Mucosa of descending colon (tissue), 3 donors: ENCODE measurements around the gene SEMA6B. TPM values are rescaled to one million over a fixed set of nuclear protein-coding genes. Genes with fewer than 3 reads are reported as not detected.
"Not testable (repeated sequence)": the region's sequence is repeated elsewhere in the genome, so short reads cannot be mapped to it uniquely, and the experiment has no call there.

Experiments
- ATAC-seq: fragments of 200-7000 bp; cut with Tn5 transposase; one replicate; pipeline ENCODE4 v1.9.1; 2020; ENCODE audit warnings: mild to moderate bottlenecking, moderate library complexity
- DNase-seq, 3 donors: peaks; one replicate each; pipeline ENCODE4 v3.0.0-alpha.2; 2020
- H3K36me3 ChIP-seq: fragments of 200-600 bp; one replicate; pipeline ENCODE4 v1.8.0; 2021; ENCODE audit warnings: low read depth, mild to moderate bottlenecking
- H3K4me1 ChIP-seq: fragments of 200-600 bp; one replicate; pipeline ENCODE4 v1.8.0; 2021; ENCODE audit warnings: low read depth, mild to moderate bottlenecking
- H3K4me3 ChIP-seq: fragments of 200-600 bp; one replicate; pipeline ENCODE4 v1.8.0; 2021; ENCODE audit warnings: mild to moderate bottlenecking
- H3K9me3 ChIP-seq: fragments of 200-600 bp; one replicate; pipeline ENCODE4 v1.8.0; 2021; ENCODE audit warnings: mild to moderate bottlenecking
- CTCF ChIP-seq: fragments of 200-600 bp; IDR thresholded peaks from one replicate; pipeline ENCODE4 v1.8.0; 2022; ENCODE audit warnings: antibody characterized with exemption, mild to moderate bottlenecking
- intact Hi-C, 2 donors: fragments of 100-400 bp; cut with DNase I in 1 of 2; cut with micrococcal nuclease in 1 of 2; formaldehyde crosslinking; loops; one replicate each; pipeline versions ENCODE4 v1.11.0 to v1.11.1; 2022; cut with DNase I, micrococcal nuclease
- total RNA-seq, 3 donors: library from RNA; stranded (reverse); fragmentation: NEBNext Ultra II Directional in 2 of 3; extraction: Animal tissue kit (Norgen Biotek cat#: 25700) in 2 of 3; gene quantifications; one replicate each; pipeline versions ENCODE4 v1.2.1 to v1.2.4, GENCODE V29; 2021 to 2023
- donor health status: DM: no; HTN: no; CAD: no; lungs with moderate emphysema.
- donor health status: DM: no; HTN: no; CAD: no.
- donor health status: DM: no; HTN: yes; CAD: no.

SEMA6B gene
- total RNA-seq, 3 donors from 2014 or later, result 2.5 to 8.4 (median 5.9) TPM

DNA sequence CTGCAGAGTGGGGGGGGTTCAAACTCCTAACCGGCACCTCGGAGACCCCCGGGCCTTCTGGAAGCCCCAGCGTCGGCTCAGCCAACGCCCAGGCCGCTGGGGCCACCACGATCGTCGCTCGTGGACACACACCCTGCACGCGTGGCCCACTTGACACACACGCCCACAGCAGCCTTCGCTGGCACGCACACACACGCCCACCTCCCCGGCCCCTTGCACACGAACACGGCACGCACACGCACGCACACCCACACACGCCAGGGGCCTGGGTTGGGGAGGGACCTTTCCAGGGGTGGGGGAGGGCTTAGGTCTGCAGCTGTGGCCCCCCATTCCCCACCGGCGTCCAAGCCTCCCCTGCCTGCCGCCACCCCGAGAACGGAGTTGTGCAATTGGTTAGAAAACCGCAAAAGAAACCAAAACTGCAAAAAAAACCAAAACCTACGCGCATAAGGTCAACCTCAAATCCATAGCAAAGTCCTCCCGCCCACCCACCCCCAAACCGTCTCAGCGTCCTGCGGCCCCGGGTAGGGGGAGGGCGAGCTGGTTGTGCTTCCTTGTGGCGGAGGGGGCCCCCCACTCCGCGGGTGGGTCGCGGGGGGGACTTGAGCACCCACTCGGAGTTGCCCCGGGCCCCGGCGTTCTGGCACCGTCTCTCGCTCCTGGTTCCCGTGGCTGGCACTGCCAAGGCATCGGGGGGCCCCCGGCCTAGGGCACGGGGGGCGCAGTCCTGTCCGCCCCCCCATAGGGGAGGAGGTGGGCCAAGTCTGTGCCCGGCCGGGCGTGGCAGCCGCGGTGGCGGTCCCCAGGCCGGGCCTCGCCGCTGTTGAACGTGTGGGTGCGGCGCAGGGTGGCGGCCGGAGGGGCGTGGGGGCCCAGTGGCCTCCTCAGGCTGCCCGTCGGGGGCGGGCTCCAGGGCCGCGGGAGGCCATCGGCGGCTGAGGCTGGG, 16.3 kb downstream of the SEMA6B start:
- intact Hi-C loops, result no loop called here
- Histone ChIP-seq H3K4me1 (no peaks in the 10 kb centered on the region), H3K4me3 (no peak overlapping the region), H3K9me3 (no peaks in the 10 kb centered on the region), H3K36me3 (no peaks in the 10 kb centered on the region)
- no peak for ATAC-seq
- DNase-seq, result no peak
- no peak for TF ChIP-seq CTCF

DNA sequence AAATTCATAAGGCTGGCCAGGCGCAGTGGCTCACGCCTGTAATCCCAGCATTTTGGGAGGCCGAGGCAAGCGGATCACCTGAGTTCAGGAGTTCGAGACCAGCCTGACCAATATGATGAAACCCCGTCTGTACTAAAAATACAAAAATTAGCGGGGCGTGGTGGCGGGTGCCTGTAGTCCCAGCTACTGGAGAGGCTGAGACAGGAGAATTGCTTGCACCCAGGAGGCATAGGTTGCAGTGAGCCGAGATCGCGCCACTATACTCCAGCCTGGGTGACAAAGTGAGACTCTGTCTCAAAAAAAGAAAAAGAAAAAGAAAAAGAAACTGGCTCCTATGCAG, 17.7 kb downstream of the SEMA6B start:
- H3K4me3 ChIP-seq, H3K9me3 ChIP-seq, DNase-seq, intact Hi-C loops, ATAC-seq, H3K4me1 ChIP-seq, H3K36me3 ChIP-seq: not testable (repeated sequence)

GRCh38 chr19:4541114-4541805, 18.2 kb downstream of the SEMA6B start:
- no peaks in the 10 kb centered on the region for H3K36me3 ChIP-seq
- ATAC-seq, result no peak
- no peak for TF ChIP-seq CTCF
- DNase-seq, result no peak
- H3K4me3 ChIP-seq, result no peak overlapping the region
- intact Hi-C loops, result no loop called here
- H3K9me3 ChIP-seq, result no peaks in the 10 kb centered on the region
- peaks cover under 1% of the 10 kb centered on the region for H3K4me1 ChIP-seq

DNA sequence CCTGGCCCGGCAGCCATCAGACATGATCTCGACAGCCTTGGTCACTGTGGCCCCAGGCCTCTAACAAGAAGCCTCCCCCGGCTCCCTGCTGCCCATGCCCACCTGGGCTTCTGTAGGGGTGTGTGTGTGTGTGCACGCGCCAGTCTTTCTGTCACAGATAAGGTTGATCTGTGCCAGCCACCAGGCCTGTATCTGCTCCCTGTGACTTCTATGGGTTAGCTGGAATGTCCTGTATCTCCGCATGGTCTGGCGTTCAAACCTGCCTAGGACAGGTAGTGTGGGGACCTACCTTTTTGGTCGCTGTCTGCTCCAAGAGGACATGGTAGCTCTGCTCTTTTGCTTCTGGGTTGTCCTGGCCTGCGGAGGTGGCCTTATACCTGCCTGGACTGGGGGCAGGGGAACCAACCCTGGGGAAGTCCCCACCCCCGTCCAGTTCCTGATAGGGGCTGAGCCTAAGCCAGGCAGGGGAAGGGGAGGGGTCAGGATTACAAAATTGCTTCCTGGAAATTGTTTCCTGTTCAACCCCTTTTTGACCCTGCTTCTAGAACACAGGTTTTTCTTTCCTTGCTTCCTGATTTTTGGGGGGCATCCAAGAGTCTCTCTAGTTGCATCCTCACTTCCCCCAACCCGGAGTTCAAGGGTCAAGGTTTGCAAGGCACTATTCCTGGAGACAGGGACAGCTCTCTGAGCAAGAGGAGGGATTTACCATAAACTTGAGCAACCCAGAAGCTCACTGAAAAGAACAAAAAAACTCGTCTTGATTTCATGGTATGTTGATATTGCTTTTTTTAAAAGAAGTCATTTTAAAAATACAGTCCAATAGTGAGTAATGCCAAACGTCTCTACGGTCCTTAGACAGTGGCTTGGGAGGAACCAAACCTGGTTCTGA, 19.5 kb downstream of the SEMA6B start, which contains the start of gene LRG1:
Gene LRG1 (minus strand): TSS at position 344 of the 889 bp plus-strand sequence. CDS start 23 bp downstream, at position 321.
- no peak for TF ChIP-seq CTCF

GRCh38 chr19:4539169-4539692, 20.3 kb downstream of the SEMA6B start:
- intact Hi-C loops, result no loop called here
- H3K4me3 ChIP-seq, result no peak overlapping the region
- H3K36me3 ChIP-seq, result no peaks in the 10 kb centered on the region
- no peaks in the 10 kb centered on the region for H3K9me3 ChIP-seq
- H3K4me1 ChIP-seq, result peaks cover 13% of the 10 kb centered on the region
- no peak for DNase-seq
- no peak for TF ChIP-seq CTCF
- no peak for ATAC-seq

More for the DNA sequence above, 19.5 kb downstream of the SEMA6B start, which contains the start of gene LRG1:
- no peaks in the 10 kb centered on the region for H3K36me3 ChIP-seq
- peak; percentile 85 to 89 (median 88) for DNase-seq
- no peak within 1 kb of the TSS for H3K4me3 ChIP-seq
- H3K9me3 ChIP-seq, result no peaks in the 10 kb centered on the region
- ATAC-seq, result peak; percentile 95
- peaks cover 13% of the 10 kb centered on the region for H3K4me1 ChIP-seq
- intact Hi-C loops, result no loop called here
